ENCODE measurements around the gene PDCD4. TPM values are rescaled to one million over a fixed set of nuclear protein-coding genes. Genes with fewer than 3 reads are reported as not detected.

The PDCD4 gene
- total RNA-seq, 1 donor from 2014 or later: 37.1 TPM

DNA sequence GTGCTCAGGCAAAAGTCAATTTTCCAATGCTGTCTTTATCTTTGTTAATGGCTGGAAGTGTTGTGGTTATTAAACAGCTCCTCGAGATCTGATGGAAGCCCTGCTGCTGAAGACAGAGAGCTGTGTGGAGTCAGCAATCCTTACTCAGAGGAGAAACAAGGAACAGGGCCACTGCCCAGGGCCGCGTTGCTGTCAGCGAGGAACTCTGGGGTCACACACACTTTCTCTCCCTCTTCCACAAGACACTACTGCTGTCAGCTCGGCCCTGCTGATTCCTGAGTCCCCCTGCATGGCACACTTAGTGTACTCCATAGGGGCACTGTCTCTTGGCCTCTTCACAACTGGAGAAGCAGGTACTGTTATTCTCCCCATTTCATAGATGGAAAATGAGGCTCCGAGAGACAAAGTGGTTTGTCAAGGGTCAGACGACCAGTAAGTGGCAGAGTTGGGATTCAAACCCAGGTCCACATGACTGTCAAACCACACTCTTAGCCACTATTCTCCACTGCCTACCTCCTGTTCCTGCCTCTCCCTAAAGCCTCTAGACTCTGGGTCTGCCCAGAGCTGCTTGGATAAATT lies 29.3 kb upstream of the PDCD4 start:
- DNase-seq (ENCODE audit: low read depth, low spot score): no peak

- no peak for DNase-seq (ENCODE audit: low read depth, low spot score)
Observed at GRCh38 chr10:110843031-110843430, 28.7 kb upstream of the PDCD4 start.

DNA sequence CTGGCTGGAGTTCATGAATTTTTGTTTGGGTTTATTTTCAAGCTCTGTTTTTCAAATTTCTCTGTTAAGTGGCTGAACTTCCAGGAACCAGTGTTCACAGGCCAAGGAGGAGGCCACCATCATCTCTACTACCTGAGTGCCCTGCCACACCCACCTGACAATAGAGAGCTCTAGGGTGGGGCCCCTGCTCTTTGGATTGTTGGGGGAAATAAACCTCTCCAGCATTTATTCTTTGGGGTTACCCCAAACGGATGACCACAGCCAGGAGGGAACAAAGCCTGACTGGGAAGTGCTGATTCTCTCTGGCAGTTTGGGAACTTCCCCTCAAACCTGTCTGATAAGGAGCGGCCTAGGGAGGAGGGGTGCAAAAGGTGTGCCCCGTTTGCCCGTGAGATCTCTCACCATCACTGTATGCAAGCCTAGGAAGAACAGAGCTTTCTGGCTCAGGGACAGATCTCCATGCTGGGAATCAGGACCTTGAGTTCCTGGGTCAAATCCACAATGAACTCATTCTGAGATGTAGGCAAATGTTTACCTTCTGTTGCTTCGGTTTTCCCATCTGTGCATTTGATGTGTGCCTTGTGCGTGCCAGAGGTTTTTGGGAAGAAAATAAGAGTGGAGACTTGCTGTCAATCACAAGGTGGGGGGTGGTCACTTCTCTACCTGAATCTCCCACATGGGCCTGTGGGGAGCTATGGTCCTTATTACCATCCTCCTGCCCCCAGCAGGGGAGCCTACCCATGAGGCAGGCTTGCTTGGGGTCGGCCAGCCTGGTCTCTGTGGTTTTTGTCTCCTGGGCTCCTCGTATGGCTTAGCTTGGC lies 27.7 kb upstream of the PDCD4 start:
- DNase-seq (ENCODE audit: low read depth, low spot score): no peak

DNA sequence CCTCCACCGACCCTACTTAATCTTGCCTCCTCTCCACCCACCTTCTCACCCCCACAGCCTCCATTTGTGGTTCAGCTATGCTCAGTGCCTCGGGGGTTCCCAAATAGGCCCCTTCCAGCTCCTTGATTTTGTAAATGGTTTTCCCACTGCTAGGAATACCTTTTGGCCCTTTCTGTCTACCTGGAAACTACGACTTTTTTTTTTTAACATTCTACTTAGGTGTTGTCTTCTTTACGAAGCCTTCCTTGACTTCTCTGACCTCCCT lies 27.2 kb upstream of the PDCD4 start:
- DNase-seq (ENCODE audit: low read depth, low spot score): no peak

DNA sequence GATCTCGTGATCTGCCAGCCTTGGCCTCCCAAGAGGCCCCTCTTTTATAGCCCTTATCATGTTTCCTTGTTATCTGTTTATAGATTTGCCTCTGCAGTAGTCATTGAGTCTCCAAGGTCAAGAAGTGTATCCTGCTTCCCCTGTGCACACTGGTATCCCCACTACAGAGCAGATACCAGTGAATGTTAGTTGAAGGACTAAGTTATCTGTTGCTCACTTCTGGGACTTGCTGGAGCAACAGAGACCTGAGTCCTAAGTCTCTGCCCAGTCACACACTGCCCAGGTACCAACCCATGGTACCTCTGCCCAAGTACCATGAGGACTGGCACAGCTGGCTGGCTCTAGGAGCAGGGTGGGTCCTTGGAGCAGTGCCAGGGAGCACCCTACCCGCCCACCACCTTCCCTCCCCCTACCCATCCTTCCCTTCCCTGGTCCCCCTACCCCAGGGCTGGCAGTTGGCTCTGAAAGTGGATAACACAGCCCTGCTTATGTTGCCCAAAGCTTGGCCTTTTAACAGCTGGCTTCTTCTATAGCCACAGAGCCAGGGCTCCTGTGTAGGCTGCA lies 26.5 kb upstream of the PDCD4 start:
- no peak for DNase-seq (ENCODE audit: low read depth, low spot score)

DNA sequence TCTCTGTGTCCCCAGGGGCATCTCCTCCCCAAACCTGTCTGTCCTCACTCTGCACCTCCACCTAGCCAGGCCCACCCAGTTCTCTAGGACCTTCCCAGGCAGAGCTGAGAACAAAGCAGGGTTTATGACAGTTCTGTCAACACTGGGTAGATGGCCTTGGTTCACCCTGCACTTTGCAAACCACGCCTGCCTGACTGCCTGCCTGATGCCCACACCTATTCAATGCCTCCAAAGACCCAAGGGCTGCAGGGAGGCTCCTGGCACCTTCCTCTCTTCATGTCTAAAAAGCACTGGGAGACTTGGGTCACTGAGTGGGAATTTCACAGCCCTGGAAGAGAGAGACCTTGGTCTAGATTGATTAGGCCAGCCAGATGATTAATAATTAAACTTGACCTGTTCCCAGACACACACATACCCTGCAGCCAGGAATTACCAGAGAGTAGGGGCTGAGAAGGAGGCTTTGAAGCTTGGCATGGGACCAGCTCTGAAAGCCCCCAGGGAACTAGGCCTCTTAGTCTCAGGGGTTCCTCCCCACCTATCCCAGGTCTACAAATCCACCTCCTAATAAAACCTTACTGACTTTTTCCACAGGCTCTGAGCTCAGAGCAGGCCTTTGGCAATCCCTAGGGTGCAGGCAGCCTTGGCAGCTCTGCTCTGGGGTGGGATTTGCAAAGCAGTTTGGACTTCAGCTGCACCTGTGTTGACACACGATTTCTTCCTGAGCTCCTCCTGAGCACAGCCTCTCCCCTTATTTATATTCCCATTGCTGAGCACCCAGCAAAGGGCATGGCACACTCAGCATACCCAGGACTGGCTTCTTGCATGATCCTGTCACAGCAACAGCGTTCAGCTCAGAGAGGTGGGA lies 25.7 kb upstream of the PDCD4 start:
- no peak for DNase-seq (ENCODE audit: low read depth, low spot score)

GRCh38 chr10:110847374-110847773 lies 24.4 kb upstream of the PDCD4 start:
- no peak for DNase-seq (ENCODE audit: low read depth, low spot score)

GRCh38 chr10:110848106-110848505 lies 23.6 kb upstream of the PDCD4 start:
- DNase-seq (ENCODE audit: low read depth, low spot score): no peak

DNA sequence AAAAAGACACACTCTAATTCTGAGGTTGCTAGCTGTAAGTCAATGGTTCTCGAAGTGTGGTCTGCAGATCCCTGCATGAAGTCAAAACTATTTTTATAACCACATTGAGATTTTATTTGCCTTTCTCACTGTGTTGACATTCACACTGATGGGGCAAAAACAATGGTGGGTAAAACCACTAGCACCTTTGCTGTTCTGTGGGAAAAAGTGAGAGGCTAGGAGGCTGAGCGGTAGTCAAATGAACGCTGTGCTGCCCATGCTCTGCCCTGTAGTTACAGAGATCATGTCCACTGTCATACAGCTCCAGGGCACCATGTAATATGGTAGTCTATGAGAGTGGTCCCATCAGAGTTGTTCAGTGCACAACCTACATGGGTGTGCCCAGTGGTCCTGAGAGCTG lies 21.6 kb upstream of the PDCD4 start:
- no peak for DNase-seq (ENCODE audit: low read depth, low spot score)

- DNase-seq (ENCODE audit: low read depth, low spot score): no peak
Observed at GRCh38 chr10:110851020-110851612, 20.6 kb upstream of the PDCD4 start.

DNA sequence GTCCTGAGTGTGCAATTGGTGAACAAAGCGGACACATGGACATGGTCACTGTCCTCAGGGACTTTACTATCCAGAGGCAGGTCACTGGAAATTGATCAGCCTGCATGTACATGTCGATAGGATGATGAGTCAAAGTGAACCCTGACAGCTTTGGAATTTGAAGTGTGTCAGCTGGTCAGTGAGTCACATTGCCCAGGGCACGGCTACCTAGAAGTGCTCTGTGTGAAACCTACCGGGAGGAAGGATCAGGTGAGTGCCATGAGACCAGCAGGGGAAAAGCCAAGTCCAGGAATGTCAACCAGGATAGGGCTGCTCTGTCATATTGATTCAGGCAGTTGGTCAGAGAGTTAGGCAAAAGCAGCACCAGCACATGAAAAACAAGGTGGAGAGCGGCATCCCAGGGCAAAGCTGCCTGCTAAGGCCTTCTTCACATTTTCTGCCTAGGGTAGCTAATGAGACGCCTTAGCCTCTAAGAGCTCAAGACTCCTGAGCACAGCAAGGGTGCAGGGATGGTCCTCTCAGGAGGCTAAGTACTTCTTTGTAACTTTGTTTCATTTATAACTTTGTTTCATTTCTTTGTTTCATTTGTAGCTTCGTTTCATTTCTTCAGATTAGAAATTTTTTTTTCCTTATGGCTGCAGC lies 19.4 kb upstream of the PDCD4 start:
- DNase-seq (ENCODE audit: low read depth, low spot score): no peak

- no peak for DNase-seq (ENCODE audit: low read depth, low spot score)
Observed at GRCh38 chr10:110852947-110853346, 18.8 kb upstream of the PDCD4 start.

GRCh38 chr10:110853921-110854605 lies 17.7 kb upstream of the PDCD4 start:
- DNase-seq (ENCODE audit: low read depth, low spot score): no peak

DNA sequence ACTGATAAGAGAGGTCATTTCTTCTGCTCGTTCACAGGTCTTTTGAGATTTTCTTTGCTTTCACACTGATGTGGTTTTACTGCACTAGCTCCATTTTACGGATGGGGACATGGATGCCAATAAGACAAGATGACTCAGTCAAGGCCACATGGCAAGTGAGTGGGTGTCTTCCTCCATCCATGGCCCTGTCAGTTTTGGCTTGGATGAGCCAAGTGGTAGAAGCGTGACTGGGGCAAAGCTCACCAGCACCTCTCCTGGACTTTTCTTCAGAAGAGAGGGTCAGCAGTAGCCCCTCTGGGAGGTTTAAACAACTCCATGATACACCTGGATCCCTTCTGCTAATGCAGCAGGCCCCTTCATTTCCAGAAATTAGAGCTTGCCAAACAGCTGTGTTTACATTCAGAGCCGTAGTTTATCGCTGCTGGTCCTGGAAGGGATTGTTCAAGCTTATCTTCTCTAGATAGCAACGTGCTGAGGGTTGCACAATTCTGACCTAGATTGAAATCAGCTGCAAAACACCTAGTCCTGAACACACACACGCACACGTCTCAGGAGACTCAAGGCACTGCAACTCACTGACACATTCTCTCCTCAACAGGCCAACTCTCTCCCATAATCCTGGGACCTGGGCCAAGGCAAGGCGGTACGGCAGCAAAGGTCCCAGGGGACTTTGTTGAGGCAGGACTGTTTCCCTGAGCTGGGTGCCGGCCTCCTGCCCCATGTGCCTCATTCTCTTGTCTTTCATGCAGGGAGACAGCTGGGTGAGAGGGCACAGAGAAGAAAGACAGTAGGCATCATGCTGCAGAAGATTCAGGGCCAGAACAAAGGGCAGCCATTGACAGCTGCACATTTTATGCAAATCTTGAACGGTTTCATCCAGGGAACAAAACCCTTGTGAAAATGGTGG lies 14.2 kb upstream of the PDCD4 start:
- DNase-seq (ENCODE audit: low read depth, low spot score): no peak

DNA sequence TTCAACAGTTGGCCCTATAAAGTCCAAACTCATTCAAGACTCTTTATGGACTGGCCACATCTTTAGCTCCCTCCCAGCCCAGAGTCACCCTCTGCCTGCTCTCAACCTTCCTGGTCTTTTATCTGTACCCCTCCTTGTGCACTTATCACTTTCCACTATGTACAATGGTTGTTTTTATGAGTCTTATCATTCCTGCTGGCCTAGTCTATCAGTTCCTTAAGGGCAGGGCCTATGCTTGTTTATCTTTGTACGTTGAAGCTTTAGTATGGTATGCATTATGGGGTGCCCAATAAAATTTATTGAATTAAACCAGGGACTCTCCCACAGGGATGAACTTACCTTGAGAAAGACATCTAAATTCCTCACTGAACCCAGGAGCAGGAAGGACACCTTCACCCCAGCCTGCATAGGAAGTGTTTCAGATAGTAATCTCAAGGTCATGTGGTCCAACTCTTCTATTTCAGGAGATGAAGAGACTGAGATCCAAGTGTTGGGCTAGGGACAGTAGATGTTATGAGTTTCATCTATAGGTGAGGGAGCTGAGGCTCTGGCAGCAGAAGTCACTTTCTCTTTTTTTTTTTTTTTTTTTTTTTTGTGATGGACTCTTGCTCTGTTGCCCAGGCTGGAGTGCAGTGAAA lies 13.3 kb upstream of the PDCD4 start:
- DNase-seq (ENCODE audit: low read depth, low spot score): no peak

GRCh38 chr10:110859206-110859972 lies 12.3 kb upstream of the PDCD4 start:
- DNase-seq (ENCODE audit: low read depth, low spot score): no peak

DNA sequence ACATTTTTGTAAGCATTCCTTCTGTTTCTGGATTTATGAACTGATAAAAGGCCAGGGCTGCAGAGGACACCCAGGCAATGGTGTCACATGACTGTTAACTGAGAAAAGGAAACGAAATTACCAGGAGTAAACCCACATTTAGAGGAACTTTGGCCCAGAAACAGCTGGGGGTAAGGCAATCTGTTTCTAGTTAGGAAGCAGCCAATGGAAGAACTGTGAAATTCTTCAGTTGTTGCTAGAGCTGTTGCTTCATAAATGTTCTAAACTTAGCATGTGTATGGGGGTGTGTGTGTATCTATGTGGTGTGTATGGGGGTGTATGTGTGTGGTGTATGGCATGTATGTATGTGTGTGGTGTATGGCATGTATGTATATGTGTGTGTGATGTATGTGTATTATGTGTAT lies 11.8 kb upstream of the PDCD4 start:
- DNase-seq (ENCODE audit: low read depth, low spot score): no peak

DNA sequence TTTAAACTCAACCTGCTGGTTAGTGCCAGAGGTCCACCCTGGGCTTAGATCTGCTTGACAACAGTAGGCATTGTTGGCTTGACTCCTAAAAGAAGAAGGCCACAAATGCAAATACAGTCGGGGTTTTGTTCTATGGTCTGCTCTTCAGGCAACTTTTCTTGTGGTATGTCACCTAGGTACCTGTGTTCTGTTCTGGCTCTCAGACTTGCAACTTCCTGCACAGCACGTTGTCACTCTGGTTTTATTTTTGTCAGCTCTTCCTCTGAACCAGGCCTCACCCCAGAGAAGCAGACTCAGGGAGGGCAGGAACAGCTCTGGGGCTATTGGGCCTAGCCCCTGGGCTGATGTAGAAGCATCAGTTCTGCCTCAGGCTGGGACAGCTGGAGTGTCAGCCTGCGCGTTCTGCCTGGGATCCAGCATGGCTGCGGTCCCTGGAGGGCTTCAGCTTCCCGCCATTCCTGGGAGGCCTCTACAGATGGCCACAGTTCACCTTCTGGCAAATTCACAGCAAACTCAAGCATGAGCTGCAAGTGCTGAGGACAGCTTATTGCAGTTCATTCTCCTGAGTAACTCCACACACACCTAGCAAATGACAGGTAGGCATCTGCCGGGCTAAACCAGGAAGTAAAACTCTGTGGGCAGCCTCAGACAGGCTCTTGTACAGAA lies 11.0 kb upstream of the PDCD4 start:
- DNase-seq (ENCODE audit: low read depth, low spot score): no peak

Data from pulmonary artery endothelial cell (primary cell).